ENCODE measurements around the gene FAM180A.

- TF ChIP-seq CTCF (IDR thresholded peaks at IDR 0.05; ENCODE audit: low read depth, low read length) (no peak), EZH2phosphoT487 (IDR thresholded peaks at IDR 0.05; ENCODE audit: low read depth) (no peak)
Measured at GRCh38 chr7:135785065-135785464, 36.5 kb upstream of the FAM180A start.

All from OCI-LY3 (cell line).